GM21528 (cell line): ENCODE measurements around the gene EVX1.

Source experiments
- ATAC-seq: cut with Tn5 transposase; IDR thresholded peaks from one replicate; pipeline ENCODE4 v1.9.1; 2021; ENCODE audit warnings: mild to moderate bottlenecking, moderate library complexity; ENCODE audit not compliant: unreplicated experiment, low FRiP score

EVX1 gene

GRCh38 chr7:27242555-27243339 lies at the start of gene EVX1:
TSS of gene EVX1 (plus strand) at chr7:27242802. CDS start at chr7:27243031, 229 bp downstream.
- ATAC-seq: no peak

DNA sequence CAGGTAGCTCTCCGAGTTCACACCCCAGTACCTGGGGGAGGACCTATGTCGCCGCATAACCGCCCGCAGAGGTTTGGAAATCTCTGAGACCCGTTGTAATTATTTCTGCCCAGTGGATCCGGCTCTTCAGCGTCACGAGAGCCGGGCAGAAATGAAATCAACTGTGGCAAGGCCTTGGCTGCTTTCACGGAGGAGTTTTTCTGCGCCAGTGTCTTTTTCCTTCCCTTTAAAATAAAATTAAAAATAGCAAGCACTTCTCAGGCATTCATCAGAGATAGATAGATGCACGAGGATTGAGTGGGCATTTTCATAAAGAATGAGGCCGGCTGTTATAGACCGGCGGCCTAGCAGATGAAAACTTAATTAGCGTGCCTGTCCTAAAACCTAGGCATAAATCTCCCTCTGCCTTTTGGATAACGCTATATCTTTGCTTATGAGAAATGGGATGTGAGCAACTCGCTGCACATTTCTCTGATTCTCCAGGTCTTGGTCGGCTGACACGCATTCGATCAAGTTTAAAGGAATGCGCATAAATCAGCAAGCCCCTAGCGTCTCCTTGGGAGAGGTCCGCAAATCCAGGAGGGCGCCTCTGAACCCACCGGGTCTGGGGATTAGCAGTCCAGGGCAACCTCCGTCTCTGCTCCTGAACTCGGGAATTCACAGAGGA lies 49.1 kb upstream of the EVX1 start:
- no peak for ATAC-seq

DNA sequence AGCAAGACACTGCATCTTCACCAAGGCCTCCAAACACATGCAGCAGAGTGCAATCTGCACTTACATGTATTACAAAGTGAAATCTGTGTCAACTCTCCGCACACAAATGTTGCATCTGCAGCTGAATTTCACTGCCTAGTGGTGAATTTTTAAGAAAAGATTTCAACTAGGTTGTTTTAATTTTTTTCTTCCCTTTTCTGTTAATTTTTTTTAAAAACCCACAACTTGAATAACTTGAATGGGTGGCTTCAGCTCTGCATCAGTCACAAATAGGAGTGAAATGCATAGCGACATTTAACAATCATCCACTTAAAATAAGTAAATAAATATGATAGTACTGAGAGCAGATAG lies 48.6 kb upstream of the EVX1 start:
- no peak for ATAC-seq

- ATAC-seq: no peak
These were observed 47.8 kb upstream of the EVX1 start for GRCh38 chr7:27194686-27195379.

DNA sequence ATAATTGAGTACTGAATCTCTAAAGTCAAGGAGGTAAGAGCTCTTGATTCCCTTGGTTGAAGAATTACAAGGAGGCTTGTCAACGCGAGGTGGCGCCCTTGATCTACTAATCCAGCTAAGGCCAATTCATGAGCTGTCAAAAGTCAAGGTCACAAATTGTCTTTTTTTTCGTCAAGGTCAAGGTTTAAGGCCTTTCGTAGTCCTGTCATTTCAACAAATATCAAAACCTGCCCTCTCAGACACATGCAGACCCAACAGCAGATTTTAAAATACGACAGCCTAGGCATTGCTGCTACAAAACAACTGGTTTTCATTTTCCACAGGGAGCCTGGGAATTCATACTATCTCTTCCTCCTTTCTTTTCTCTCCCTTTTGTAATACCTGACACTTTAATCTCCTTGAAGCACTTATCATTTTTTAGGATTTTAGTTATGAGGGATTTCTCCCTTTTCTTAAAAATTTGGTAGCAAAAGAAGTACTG lies 46.3 kb upstream of the EVX1 start:
- no peak for ATAC-seq

GRCh38 chr7:27197137-27198042 lies 45.2 kb upstream of the EVX1 start:
- ATAC-seq: no peak

GRCh38 chr7:27198138-27198841 lies 44.3 kb upstream of the EVX1 start:
- ATAC-seq: no peak

- ATAC-seq: no peak
These were observed 43.5 kb upstream of the EVX1 start for GRCh38 chr7:27198871-27199801.

- no peak for ATAC-seq
These were observed 42.5 kb upstream of the EVX1 start, which contains the start of gene HOXA13 for GRCh38 chr7:27199849-27200760. TSS of gene HOXA13 (minus strand) at chr7:27200091. CDS start at chr7:27200077, 14 bp downstream.

DNA sequence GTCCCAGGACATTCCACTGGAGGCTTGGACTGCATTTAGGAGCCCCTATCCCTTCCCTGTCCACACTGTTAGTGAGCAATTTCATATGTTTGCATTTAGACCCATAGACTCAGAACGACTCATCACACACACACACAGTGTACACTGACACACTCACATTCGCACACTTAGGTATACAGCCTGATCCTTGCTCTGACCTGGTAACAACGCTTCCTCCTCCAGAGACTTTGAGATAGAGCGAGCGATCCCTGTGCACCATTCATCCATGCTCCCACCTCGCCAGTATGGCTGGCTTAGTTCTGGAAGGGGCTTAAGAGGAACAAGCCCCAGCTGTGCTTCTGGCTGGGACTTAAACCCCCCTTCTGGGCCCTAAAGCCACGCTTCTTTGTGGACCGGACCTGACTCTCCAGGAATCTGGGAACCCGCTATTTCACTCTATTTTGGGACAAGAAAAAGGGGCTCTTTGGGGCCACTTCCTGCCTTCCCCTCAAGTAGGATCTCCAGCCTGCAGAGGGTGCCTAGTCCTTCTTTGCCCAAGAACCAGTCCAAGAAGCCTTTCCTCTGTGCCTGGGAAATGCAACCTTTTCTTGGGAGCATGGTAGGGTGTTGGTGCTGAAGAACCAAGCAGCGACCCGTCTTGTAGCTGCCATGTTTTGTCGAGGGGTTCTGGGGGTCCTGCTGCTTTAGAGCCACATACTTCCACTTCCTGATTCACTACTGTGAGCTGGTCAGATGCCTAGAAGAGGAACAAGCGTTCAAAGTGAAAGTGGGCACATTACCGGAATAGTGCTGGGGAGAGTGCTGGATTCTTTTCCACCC lies 41.6 kb upstream of the EVX1 start:
- no peak for ATAC-seq

DNA sequence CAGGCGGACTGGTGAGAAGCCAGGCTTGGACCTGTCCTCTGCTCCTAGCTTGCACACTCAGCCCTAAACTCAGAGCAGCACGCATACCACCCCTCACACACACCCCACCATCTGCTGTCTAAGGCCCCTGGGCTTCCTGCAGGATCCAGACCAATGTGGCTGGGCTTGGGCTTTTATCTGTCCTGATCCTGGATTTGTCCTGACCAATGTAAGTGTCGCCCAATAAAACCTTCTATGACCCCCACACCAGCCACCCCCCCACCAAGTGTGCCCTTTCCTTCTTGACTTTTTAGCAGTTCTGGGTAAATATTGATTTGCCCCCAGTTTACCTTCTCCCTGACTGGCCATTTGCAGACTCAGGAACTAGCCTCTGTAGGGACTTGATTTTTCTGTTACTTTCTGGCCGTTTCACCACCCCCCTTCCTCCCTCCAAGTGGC lies 41.0 kb upstream of the EVX1 start:
- ATAC-seq: no peak

DNA sequence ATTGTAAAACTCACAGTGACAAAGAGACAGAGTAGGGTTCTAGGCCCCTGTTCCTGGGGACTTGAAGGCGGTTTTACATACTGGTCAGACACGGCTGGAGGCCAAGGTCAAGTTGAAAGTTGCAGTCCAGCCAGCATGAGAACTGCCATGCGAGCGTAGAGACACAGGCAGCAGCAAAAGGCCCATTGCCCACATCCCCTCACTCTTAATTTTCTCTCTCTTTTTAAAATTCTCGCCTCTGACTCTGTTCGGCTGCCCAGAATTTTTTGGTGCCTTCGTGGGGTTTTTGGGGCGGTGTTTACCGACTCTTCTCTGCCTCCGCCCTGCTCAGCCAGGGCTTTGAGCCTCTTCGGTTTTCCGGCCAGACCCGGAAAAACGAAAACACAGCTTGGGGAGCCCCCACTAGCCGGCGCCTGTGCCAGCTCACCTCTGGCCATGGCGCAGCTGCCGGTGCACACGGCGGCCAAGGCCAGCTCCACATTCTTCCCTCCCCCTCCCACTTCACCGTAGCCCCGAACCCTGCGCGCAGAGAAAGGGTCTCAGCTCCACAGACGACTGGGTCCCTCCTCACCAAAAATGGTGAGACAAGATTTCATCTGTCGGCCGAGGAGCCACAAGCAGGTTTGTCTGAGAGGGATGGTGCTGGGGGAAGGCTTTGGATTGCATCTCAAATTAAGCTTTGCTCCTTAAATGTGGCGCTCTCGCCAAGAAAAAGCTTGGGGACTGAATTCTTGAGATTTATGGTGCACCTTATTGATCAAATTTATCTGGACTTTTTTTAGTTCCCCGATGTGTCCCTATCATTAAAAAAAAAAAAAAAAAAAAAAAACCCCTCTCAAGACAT lies 40.4 kb upstream of the EVX1 start:
- ATAC-seq: no peak

GRCh38 chr7:27202862-27203134 lies 39.8 kb upstream of the EVX1 start:
- ATAC-seq: no peak

GRCh38 chr7:27203365-27203953 lies 39.1 kb upstream of the EVX1 start:
- ATAC-seq: no peak

DNA sequence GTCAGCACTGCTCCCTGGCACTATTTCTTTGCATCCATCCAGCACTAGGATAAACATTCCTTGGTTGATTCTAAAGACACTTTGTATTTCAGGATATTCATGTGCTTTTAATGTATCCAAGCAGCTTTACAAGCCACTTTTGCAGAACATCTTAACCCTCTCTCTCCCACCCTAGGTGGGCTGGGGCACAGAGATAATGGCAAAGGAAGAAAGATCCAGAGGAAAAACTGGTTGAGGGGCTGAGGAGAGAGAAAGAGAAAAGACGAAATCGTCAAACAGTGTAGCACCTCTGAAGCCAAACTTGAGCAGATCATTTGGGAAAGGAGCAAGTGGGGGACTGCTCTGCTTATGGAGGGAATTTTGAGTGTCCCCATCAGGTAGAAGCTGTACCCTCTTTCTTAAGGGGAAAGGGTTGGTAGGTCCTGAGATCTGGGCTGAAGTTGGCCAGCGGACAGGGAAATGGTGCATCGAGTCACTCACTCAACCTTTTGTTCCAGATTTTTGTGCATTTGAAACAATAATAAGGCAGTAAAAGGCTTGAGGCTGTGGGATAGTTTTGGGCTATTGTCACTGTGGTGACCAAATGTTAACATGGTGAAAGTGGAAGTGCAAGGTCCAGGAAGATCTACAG lies 38.5 kb upstream of the EVX1 start:
- no peak for ATAC-seq
